NCI-H2196 treated with DMSO at 0.1 percent for 48 hours (cell line): Measurements from ENCODE around the gene SLC35E1.

ENCODE experiments used
- DNase-seq: peaks from one replicate; lab custom pipeline; 2025; ENCODE audit not compliant: unreplicated experiment; lab: John Stamatoyannopoulos, UW

SLC35E1 gene

GRCh38 chr19:16582486-16583261 is 10.5 kb upstream of the SLC35E1 start:
- DNase-seq: no peak

GRCh38 chr19:16581971-16582343 is 9.7 kb upstream of the SLC35E1 start:
- no peak for DNase-seq

DNA sequence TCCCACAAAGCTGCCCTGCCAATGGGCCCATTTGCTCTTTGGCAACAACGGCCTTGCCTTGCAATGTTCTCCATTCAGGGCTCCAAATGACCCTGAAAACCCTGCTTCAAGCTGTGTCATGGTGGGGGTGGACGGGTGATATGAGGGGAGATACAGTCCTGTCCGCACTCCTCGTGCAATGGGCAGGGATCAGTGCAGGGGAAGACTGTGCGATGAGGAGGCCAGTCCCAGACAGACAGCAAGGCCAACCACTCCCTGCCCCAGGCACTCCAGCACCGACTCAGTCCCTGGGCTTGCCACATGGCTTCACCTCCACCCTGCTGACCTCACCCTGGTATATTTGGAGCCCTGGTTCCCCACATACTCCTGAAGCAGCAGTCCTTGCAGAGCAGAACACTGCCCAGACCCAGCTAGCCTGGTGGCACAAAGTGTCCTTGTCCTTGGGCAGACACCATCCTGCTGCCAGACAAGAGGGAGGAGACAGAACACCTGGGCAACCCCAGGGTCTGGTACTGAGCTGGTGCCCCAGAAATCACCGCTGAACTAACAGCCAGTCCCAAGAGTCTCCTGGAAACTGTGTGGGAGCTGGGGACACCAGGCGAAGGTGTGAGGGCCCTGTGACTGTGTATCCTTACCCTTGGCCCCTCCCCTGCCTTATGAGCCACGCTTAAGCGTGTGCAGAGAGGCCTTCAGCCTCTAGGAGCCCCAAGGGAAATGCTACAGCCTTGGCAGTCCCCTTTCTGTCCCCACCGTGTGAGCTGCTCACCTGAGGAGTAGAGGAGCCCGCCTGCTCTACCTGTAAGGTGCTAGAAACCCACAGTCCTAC is 9.1 kb upstream of the SLC35E1 start:
- DNase-seq: no peak

- DNase-seq: no peak
Measured at GRCh38 chr19:16579381-16579780, 7.2 kb upstream of the SLC35E1 start.

- DNase-seq: no peak
Measured at GRCh38 chr19:16577531-16577985, 5.3 kb upstream of the SLC35E1 start.

DNA sequence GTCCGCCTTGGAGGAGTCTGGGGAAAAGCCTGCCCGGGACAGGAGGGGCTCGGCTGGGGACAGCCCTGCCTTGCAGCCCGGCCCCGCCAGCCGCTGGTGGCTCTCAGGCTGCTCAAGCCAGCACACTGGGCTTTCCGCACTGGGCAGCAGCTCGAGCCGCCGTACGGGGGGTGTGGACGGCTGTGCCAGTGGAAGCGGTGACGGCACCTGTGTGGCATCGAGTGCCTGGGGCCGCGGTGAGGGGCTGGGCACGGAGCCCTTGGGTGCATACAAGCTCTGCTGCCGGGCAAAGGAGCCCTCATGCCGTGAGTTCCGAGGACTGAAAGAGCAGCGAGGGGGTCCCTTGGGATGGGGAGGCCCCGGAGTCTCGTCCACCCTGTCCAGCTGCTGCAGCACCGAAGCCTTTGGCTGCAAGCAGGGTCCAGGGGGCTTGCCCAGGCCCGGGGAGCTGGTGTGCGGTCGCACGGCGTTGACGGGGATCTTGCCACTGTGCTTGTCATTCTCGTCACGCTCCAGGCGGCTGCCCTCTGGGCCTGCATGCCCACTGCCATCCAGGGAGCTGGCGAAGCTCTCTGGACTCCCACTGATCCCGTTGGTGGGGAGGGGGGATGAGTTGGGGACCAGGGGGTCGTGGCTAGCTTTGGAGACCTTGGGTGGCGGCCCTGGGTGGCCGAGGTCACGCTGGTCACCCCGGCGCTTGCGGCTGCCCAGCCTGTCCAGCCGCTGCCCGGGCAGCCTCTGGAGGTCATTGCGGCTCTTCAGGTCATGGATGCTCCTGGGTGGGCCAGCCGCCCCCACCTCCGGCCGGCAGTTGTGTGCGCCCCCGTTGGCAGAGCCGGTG is 4.7 kb upstream of the SLC35E1 start:
- no peak for DNase-seq

DNA sequence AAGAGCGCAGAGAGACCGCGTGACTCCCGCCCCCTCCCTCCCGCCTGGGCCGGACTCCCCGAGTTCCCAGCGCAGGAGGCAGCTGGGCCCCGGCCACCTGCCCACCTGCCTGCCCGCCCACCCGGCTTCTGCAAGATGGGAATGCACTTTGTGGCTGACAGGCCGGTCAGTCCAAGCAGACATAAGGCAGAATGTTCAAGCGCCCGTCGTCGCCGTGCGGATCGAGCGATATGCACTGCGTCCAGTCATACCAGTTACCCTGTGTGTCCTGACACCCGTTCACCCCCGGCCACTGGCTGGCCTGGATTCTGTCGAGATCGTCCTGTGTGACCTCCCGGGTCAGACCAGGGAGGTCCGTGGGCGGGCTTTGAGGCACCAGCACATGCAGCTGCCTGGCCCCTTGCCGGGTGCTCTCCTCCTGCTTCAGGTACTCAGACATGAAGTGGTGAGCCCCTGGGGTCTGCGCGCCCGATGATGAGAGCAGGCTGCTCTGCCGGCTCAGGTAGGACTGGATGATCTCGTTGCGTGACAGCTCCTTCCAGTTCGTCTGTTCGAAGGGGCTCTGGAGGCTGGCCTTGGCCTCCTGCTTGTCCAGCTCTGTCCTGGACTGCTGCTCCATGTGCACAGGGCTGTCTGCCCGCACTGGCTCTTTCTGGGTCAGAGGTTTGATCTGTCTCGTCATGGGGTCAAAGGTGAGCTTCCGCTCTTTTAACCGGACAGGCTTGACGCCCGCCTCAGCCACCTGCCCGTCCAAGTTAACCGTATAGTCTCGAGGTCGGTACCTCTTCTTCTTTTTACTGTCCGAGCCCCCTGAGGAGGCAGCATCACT is 3.9 kb upstream of the SLC35E1 start:
- DNase-seq: no peak

DNA sequence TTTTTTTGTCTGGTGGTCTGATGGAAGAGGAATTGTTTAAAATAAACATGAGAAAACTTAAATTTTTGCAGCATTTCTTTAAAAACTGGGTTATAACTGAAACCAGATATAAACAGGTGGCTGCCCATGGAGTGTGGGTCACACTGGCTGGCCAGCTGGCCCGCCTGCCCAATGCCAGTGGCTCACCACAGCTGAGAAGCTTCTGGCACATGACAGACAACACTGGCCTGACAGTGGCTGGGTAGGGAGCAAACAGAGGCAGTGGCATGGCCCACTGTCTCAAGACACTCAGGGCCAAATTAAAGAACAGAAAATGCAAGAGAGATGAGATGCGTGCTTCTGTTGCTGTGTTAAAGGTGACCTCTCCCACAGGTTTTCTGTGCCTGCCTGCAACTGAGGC is 3.1 kb upstream of the SLC35E1 start:
- no peak for DNase-seq

GRCh38 chr19:16573925-16574324 is 1.7 kb upstream of the SLC35E1 start:
- no peak for DNase-seq

GRCh38 chr19:16573296-16573695 is 1.1 kb upstream of the SLC35E1 start:
- no peak for DNase-seq

GRCh38 chr19:16571822-16572331 is 338 bp downstream of the SLC35E1 start:
- no peak for DNase-seq

GRCh38 chr19:16571283-16571682 is 932 bp downstream of the SLC35E1 start:
- no peak for DNase-seq

- DNase-seq: no peak
Measured at GRCh38 chr19:16569609-16570320, 2.5 kb downstream of the SLC35E1 start.

DNA sequence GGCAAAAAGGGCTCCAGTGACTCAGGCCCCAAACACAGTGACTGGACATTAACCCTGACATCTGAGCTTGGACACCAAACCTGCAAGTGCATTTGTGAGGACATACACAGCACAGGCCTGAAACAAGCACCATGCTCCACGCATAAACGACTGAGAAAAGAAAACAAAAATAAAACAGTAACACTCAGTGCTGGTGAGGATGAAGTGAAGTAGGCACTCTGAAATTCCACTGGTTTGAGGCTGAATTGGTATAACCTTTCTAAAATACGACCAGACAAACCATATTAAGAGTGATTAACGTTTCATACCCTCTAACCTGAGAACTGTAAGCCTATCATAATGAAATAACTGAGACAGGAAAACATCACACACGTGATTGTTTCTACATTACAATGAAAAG is 5.5 kb downstream of the SLC35E1 start:
- no peak for DNase-seq

DNA sequence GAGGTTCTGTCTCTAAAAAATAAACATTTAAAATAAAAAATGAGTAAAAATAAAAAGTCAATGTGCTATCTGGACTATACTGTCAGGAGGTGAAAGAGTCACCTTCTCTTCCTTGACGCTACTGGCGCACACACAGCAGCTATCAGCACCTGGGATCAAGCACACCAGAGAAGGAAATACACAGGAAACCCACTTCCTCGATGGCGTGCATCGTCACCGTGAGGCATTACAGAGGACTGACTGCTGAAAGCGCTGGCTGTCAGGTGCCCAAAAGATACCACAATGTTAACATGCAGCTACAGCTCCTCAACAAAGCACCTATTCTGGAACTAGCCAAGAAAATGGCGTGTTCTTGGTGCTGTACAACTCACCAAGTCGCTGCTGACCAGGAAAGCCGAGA is 6.1 kb downstream of the SLC35E1 start:
- DNase-seq: no peak

DNA sequence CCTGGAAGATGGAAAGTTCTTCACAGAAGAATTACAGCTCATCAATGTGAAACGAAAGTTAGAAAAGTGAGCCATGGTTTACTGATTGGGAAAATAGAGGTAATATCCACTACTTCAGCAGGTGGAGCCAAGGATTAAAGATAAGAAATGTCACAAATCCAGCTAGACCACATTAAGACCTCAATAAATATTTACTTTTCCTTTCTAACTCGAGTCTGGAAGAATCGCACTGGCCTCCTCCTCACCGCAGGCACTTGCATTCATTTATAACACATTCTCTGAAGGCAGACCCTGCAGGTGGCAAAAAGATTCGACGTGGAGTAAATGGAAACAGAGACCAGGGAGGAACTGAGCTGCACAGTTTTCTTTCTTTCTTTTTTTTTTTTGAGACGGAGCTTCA is 7.4 kb downstream of the SLC35E1 start:
- no peak for DNase-seq

DNA sequence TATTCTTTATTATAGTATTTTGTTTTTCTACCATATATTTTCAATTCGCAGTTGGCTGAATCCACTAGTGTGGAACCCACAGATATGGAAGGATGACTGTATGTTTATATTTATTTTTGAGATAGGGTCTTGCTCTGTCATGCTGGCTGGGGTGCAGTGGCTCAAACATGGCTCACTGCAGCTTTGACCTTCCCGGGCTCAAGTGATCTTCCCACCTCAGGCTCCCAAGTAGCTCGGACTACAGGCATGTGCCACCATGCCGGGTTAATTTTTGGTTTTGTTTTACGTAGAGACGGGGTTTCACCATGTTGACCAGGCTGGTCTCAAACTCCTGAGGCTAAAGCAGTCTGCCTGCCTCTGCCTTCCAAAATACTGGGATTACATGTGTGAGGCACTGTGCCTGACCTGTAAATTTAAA is 9.6 kb downstream of the SLC35E1 start:
- DNase-seq: no peak

GRCh38 chr19:16561382-16561781 is 10.8 kb downstream of the SLC35E1 start:
- no peak for DNase-seq

DNA sequence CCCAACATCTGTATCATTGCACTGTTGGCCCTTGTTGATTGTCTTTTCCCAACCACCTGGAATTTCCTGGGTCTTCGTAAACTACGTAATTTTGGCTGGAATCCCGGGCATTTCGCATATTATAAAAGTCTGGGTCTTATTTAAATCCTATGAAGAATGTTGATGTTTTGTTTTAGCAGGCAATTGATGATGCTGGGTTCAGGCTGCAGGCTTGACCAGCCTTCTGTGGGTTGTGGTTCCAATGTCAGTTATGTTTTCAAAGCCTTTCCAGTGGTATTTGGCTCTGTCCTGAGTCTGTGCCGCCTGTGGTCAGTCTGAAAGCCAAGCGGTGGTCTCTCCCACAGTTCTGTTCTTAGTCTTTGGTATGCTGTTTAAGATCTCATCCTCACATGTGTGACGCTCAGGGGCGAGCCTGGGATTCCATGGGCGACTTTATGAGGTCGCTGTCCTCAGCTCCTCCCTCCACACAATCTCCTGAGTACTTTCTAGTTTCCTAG is 12.4 kb downstream of the SLC35E1 start:
- no peak for DNase-seq

DNA sequence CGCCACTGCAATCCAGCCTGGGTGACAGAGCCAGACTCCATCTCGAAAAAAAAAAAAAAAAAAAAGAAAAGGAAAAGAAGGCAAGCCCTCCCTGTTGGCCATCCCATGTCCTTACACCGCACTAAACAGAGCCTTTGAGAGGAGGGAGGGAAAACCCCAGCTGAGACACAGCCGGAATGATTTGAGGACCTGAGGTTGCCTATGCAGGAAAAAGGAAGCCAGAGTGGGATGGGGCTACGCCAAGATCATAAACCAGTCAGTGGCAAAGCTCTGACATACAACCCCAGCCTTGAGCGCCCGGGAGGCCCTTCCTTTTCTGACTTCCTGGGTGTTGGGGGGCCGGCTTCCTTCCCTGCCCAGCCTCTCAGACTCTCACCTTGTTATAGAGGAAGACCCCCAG is 17.4 kb downstream of the SLC35E1 start:
- DNase-seq: no peak
